HG03025 (cell line): ENCODE results near the gene SECISBP2.

ENCODE experiments used
- ATAC-seq: cut with Tn5 transposase; IDR thresholded peaks from one replicate; pipeline ENCODE4 v1.9.1; 2021; ENCODE audit warnings: mild to moderate bottlenecking, moderate library complexity; ENCODE audit not compliant: unreplicated experiment, low FRiP score

The SECISBP2 gene

GRCh38 chr9:89346696-89347095 lies 28.4 kb downstream of the SECISBP2 start:
- no peak for ATAC-seq

GRCh38 chr9:89347651-89348050 lies 29.4 kb downstream of the SECISBP2 start:
- no peak for ATAC-seq

DNA sequence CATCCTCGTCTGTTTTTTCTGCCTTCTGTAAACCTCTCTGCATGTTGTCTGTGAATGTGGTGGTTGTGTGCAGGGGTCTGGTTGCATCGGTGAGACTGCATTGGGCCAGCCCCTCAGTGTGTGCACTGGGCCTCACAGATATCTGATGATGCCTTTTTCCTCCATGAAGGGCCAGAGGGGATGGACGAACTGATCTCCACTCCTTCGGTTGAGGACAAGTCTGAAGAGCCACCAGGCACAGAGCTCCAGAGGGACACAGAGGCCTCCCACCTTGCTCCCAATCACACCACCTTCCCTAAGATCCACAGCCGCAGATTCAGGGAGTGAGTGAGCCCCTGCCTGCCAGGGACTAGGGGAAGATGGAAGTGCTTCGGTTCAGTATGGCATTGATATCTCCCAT lies 31.3 kb downstream of the SECISBP2 start:
- no peak for ATAC-seq

- no peak for ATAC-seq
Observed at GRCh38 chr9:89350988-89351557, 32.8 kb downstream of the SECISBP2 start.

DNA sequence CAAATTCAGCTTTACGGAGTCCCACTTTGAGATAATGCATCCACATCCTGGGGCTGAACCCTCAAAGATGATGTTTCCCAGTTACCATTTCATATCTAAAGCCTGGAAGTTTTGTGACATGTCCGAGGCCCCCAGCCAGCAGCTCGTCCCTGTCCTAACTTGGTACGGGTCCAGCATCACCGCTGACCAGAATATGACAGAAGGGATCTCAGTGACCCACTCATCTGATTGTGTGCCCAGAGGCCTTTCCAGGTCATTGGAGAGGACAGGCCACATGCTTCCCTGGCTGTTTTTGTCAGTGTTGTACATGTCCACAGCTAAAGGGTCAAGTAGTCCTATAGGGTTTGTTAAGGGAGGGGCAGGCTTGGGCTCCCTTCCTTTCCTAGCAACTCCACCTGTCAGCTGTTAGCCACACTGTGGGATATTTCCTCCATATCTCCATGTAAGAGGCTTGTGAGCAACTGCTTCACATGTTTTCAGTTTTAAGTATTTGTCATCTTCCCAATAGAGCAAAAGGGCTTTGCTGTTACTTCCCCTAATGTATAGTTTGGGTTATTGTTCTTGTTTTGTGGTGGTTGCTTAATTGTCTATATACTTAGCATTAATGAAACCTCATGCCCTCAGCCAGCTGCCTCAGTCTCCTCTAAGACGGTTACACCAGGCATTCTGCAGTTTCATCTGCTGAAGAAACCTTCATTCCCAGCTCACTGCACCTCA lies 33.4 kb downstream of the SECISBP2 start:
- no peak for ATAC-seq

DNA sequence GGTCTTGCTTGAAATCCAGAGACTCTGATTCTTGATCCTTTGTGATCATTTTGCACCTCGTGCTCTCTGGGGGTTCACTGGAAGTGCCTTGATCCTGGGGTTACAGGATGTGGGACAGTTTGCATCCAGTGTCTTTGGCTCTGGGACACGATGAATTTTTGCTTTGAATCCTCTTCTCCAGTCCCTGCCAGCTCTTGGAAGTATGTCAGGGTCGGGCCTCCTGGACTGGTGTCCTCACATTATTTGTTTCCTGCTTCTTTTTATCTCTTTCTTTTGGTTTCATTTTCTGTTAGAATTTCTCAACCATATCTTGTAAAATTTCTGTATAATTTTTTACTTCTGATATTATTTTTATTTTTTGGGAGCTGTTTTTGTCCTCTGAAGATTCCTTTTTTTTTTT lies 34.2 kb downstream of the SECISBP2 start:
- ATAC-seq: no peak

GRCh38 chr9:89352874-89353649 lies 34.8 kb downstream of the SECISBP2 start:
- no peak for ATAC-seq

DNA sequence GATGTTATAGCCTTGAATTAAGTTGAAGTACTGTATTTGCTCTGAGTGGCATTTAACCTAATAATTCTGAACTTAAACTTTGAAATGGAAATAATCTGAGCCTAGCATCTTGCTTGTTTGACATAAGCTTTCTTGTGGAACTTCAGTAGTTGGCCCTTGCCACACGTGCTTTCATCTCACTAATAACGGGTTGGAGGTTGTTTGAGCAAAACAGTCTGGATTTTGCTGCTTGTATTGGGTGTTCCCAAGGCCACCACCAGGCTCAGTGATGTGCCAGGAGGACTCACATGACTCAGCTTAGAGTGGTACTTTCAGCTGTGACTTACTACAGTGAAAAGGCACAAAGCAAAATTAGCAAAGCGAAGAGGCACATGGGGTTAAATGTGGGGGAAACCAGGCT lies 35.7 kb downstream of the SECISBP2 start:
- ATAC-seq: no peak

GRCh38 chr9:89354471-89354870 lies 36.2 kb downstream of the SECISBP2 start:
- ATAC-seq: no peak

GRCh38 chr9:89356782-89357181 lies 38.5 kb downstream of the SECISBP2 start:
- ATAC-seq: no peak

GRCh38 chr9:89357331-89358197 lies 39.3 kb downstream of the SECISBP2 start:
- no peak for ATAC-seq

DNA sequence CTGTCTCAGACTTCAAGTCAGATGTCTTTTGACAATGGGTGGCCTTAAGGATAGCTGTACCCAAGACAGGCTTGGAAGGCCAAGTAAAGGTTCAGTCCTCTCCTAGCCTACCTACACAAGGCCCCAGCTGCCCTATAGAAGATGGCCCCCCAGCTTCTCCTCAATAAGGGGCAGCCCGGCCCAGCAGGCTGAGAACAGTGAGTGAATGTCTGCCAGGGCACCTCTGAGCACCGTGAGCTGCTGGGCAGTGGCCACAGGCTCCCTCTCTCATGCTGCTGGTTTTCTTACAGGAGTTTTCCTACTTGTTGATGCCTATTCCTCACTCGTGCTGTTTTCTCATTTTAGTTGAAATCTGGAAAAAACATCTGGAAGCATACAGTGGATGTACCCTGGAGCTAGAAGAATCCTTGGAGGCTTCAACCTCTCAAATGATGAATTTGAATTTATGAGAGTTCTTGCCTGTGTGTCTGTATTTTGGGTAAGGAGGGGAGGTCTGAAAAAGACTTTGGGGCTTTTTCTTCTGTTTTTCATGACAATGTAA lies 40.1 kb downstream of the SECISBP2 start:
- no peak for ATAC-seq

- ATAC-seq: no peak
Observed at GRCh38 chr9:89358985-89359384, 40.7 kb downstream of the SECISBP2 start.

DNA sequence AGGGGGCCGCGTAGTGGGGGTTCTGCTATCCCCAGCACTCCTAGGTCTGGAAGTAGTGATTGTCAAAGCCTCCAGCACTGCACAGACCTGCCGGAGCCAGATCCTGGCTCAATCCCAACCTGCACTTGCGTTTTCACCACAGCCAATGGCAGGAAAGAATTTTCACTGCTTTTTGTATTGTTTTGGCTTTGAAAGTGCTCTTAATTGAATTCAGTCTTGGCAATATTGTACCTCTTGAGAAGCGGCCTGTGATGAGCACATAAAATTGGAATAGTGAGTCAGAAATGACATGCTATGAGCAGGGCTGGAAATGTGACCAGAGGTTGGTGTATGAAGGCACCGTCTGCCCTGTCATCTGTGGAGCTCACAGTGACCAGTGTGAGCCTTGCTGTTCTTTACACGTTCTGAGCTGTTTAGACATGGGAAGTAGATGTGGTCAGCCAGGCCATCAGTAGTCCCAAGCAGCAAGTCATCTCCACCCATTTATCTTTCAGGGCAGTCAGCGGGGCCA lies 41.5 kb downstream of the SECISBP2 start:
- no peak for ATAC-seq

DNA sequence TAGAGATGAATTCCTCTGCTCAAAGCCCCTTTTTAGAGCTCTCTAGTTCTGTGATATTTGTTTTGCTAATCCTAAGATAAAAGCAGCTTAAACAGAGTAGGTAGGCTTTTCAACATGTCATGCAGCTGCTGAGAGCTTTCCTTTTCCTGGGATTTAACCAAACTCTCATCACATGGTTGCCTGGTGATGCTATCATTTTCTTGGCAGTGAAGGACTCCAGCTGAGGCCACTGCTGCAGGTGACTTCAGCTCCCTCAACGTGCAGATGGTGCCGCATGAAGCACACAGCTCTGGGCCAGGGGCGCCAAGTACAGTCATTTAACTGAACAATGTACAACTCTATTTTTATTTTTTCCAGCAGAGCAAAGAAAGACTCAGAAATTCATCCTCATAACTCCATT lies 42.2 kb downstream of the SECISBP2 start:
- ATAC-seq: no peak

- no peak for ATAC-seq
Observed at GRCh38 chr9:89361031-89361430, 42.7 kb downstream of the SECISBP2 start.

DNA sequence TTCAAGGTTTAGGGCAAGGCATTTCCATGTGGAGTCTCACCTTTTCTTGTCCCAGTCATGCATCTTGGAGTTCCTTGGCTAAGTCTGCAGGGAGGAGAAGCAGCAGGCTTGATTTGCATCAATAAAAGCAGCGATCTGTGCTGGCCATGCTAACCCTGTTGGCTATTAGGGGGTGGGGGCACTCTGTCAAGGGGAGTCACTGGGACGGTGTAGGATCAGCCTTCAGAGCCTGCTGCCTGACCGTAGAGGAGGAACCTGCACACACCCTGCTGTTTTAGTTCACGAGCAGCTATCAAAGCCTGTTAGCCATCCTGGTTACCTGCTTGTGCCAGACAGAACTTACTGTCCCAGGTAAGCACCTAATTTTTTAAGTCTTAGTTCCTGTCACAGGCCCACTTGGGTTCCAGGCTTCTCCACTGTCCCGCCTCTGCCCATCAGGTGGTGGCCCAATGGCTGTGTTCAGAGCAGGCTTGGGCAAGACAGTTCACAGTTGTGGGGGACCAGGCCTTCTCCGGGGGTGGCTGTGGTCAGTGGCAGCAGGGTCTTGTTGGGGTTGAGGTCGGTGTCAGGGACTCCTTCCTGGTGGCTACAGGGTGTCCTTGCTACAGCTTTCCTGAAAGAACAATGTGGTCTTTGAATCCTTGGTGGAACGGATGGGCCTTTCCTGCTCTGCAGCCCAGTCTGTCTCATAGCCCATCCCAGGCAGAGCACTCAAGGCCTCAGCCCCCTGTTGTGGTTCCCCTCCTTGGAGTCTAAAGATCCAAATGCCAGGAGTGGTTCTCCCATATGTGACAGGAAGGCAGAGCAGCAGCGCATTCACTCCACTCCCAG lies 43.7 kb downstream of the SECISBP2 start:
- no peak for ATAC-seq

DNA sequence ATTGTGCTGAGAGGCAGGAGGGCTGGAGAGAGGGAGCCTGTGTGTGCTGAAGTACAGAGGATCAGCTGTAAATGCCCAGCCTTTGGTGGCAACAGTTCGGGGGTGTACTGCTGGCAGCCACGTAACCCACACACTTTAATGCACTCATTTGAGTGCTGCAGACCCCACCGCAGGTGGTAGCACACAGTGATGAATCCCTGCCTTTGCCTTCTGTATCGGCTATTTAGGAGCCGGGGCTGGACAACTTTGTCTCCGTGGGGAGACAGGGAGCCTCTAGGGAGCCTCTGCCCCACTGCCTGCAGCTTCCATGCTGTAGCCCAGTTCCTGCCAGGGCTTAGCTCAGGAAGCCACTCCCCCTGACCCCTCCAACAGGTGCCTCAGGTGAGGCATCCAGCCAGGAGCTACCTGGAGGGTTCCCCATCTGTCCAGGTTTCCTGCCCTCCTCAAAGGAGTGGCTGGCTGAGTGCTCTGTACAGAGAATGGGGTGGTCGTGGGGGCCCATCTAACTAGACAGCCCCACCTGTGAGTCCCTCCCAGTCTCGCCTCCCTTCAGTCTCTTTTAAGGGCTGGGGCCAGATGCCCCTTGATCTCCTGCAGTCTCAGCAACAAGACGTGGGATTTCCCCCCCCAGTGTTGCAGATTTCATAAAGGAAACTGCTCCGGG lies 44.5 kb downstream of the SECISBP2 start:
- ATAC-seq: no peak

DNA sequence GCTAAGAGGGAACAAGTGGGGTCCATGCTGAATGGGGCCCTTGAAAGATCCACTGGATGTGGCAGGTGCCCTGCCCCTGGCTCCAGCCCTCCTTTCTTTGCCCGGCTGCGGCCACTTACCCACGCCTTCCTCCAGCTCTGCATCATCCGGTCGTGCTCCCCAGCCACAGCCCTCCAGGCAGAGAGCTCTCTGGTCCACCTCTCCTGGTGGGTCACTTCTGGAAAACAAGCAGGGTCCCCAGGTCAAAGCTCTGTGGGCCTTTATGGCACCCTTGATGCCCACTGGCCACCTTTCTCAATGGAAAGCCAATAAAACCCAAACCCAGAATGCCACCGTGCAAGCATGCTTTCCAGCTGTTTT lies 45.0 kb downstream of the SECISBP2 start:
- ATAC-seq: no peak
